NCI-H2171 (cell line): Measurements from ENCODE around the gene MRC1.

Experiments
- DNase-seq: peaks from one replicate; lab custom pipeline; 2025; lab: John Stamatoyannopoulos, UW

MRC1 gene

DNA sequence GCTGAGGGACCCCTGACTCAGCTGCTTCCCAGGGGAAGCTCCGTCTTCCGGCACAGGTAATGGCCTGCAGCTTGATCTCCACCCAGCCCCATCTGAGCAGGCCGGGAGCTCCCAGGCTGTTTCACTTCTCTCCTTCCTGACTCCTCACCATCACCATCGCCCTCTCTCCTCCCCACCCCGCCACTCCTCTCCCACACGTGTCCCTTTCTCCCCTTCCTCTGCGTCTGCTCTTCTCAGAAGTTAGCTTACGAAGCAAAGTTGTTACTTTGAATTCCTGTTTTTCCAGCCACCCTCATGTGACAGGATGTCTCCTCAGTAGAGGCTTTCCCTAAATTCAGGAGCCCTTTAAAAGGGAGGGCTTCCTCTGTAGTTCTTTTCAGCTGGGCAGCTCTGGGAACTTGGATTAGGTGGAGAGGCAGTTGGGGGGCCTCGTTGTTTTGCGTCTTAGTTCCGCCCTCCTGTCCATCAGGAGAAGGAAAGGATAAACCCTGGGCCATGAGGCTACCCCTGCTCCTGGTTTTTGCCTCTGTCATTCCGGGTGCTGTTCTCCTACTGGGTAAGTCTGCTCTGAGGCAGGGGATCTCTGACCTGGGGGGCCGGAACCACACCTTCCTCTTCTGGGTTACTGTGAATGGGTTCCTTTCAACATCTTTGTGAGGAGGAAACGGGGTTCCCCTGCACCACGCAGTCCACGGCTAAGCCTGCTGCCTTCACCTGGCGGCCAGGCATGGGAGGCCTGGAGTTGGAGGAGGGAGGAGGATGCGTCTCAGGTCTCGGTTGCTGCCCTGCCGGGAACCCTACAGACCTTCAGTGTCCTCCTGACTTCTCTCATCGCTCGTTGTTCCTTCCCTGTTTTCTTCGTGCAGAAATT is at the start of gene MRC1:
Gene MRC1 (plus strand): TSS at position 378 of the 871 bp plus-strand sequence. CDS start 118 bp downstream, at position 496.
- DNase-seq = no peak

DNA sequence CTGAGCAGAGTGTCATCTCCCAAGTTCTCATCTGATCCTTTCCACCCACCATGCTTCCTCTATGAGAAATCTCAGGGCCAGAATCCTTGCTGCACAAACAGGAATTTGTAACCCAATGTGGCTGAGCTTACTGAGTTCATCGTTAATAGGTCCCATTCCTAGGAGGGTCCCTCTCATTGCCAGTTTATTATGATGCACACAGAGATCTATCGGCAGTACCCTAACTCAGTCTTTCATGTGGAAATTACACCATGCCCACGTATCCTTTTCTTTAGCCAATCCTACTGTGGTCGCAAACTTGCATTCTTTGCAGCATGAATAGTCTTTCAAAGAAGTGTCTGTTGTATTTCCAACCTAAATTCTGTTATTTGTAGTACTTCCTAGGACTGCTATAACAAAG is 45.0 kb upstream of the MRC1 start:
- DNase-seq = no peak

DNA sequence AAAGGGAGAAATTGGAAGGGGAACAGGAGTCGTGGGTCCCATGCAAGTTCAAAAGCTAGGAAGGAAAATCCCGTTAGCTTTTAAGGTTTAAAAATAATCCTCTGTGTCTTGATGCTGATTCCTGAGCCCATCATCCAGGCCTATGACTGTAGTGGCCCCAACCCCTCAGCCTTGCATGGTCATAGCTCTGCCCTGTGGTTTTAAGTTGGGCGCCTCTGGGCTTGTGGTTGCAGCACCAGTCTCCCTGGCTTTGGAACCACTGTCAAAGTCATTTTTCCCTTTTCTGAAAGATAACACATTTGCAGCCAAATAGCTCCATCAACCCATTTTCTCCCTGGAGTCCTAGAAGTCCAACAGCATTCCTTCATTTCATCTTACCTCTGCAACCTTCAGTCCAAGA is 43.5 kb upstream of the MRC1 start:
- DNase-seq = no peak

DNA sequence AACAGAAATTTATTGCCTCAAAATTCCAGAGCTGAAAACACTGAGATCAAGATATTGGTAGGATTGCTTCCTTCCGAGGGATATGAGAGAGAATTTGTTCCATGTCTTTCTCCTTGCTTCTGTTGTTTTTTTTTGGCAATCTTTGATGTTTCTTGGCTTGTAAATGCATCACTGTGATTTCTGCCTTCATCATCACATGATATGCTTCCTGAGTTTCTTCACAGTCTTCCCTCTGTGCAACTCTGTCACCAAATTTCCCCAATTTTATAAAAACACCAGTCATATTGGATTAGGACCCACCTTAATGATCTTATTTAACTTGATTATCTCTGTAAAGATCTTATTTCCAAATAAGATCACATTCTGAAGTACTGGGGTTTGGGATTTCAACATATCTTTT is 42.4 kb upstream of the MRC1 start:
- DNase-seq = no peak

DNA sequence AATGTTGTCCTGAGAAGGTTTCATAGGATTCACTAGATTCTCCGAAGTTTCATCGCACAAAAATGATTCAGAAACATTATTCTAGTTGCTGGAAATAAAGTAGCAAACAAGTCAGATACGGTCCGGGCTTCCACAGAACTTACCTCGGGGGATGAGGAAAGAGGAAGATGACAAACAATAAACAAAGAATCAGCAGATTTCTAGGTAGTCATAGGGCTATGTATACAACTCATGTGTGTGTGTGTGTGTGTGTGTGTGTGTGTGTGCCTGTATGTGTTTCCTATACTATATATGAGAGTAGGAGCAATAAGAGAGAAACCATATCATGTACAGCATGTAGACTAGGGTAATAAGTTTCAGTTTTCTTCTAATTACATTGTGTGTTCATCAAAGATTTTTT is 40.7 kb upstream of the MRC1 start:
- no peak for DNase-seq

DNA sequence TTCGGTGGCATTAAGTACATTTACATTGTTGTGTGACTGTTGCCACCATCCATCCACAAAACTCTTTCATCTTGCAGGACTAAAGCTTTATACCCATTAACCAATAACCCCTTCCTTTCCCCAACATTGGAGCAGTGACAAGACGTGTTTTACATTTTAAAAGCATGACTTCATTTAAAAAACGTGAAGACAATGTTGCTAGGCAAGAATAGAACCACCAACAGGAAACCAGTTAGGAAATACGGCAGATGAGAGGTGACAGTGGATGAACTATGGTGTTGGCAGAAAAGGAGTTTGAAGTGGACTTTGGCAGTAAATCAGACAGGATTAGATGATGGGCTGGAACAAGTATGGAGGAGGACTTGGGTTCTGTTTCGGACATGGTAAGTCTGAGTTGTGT is 40.2 kb upstream of the MRC1 start:
- DNase-seq = no peak

DNA sequence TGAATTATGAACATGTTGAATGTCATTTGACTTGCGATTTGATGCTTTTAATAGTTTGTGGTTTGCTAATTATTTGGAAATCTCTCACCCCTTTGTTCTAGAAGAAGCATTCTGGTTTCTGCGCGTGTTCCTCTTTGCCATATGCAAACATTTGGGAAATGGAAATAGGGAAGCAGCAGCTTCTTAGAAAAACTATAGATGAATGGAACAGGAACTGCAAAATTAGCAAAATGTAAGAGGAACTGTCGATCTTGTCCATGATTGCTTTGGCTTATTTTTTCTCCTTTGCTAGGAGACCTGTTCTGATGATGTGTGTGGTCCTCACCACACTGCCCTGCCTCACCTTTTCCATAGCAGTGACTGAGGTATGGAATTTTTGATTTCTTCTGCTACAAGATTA is 38.1 kb upstream of the MRC1 start:
- no peak for DNase-seq

DNA sequence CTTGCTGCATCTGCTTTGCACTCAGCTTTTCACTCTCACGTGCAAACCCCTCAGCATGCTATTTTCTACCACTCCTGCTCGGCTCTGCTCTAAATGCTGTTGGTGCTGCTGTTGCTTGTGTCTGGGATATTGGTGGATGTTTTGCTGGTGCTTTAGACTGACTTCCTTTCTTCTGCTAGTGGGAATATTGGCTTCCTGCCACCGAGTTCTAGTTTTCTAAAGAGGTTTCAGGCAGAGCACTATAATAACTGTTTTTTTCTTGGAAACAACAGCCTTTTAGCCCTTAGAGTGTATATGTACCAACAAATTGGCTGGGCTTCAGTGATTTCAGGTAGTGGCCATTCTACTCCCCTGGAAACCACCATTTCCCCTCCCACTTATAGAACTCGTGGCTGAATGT is 29.4 kb upstream of the MRC1 start:
- no peak for DNase-seq

DNA sequence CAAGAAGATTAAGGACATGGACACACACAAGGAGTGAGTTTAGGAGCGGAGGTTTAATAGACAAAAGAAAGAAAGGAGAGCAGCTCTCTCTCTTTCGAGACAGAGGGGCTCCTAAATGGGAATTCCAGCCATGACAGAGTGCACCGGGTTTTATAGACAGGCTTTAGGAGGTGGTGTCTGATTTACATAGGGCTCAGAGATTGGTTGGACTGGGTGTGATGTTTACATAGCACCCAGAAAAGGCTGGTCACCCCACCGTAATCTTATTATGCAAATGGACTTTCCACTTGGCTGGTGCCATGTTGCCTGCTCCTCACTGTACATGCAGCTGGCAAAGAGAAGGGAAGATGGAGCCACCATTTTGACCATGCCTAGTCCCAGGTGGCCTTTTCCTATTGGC is 28.4 kb upstream of the MRC1 start:
- no peak for DNase-seq

DNA sequence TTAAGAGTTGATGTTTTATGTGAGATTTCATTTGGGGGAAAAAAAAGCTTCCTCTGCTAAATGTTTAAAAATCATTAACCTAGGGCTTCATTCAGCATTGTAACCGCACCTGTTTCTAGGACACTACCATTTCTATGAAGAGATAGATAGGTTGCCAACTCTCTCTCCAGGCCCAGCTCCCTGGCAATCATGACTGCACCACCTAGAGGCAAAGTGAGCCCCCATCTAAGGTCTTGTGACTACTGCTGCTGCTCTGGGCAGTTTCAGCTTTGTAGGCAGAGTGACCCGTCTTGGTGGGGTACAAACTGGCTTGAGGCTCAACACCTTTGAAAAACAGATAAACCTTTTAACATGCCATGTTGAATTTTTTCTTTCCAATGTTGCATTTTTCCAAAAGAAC is 27.3 kb upstream of the MRC1 start:
- no peak for DNase-seq

DNA sequence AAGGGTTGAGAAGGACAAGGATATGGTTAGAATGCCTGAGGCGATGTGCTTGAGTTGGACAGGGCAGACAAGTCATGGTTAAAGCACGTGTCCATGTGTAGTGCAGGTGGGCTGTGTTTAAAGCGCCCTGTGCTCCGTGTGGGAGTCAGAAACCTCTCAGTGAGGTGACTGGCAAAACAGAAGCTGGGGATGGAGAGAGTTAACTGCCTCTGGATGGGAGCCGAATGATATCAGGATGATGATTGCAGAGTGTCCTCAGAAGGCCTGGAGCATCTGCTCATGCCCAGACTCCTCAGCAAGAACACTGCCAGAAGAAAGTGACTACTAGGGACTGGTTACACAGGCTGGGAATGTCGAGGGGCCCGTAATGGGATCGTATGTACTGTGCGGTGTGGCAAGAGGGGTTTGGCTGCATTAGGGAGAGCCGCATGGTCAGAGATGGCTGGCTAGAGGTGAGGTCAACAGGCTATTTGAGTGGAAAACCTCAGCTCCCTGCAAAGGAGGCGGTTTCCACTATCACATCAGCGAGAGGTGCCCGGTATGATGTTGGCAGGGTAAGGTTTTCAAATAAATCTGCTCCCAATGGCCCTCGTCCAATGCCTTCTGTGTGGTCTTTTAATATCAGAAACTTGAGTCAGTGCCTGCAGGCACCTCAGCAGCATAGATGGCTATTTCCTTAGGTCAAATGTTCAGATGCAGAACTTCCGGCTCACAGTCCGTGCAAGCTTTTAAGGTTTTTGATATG is 26.1 kb upstream of the MRC1 start:
- DNase-seq = no peak

DNA sequence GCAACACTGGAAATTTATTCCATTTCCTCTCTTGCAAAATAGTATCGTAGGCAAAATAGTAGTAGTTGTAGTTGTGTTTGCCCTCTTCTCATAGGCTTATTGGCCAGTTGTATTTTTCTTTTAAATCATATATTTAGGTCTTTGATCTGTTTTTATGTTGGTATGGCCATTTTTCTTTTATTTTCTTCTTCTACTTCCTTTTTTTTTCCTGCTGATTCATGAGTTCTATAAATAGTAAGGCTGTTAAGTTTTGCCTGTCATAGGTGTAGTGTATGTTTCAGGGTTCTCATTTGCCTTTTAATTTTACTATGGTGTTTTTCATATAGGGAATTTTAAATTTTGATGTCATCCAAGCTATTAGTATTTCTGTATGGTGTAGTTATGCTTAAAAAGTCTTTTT is 25.4 kb upstream of the MRC1 start:
- DNase-seq = no peak

DNA sequence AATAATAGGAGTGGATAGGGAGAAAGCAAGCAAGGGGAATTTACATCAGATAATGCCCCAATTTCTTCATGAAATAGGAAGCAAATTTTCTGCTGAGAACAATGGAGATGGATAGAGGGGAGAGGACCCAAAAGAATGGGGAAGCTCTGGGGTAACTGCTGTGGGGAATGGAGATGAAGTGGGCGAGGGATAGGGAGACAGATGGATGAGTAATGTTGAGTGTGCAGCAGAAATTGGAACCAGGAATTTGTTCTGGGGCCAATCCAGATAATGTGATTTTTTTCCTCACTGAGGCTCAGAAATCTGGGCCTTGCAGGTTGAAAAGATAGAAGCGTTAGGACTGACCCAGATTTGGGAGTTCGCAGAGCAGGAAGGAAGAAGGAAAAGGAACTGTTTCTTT is 24.5 kb upstream of the MRC1 start:
- no peak for DNase-seq

DNA sequence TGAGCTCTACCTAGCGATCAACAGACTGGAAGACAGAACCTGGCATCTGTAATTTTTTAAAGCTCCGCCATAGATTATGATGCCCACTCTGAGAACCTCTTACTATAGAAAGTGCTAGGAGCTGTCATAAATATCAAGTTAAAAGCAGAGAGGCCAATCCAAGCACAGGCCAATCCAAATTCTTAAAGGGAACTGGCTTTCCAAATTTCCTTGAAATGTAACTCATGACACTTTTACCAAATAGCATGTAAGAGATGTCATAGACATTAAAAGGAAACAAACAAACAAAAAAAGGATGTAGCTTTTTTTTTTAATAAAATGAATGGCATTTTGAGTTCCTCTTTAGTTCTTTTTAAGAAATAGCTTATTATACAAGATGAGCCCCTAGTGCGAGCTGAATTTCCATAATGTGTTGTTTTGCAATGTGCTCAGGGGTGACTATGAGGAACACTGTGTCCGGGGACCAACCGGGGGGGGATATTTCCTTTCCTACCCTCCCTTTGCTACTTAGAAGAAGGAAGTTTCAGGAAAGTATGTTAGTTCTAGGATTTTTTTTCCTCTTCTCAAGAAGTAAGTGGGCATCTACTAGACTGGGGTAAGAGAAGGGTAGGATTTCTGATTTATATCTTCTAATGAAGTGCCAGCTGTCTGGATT is 23.7 kb upstream of the MRC1 start:
- DNase-seq = no peak

DNA sequence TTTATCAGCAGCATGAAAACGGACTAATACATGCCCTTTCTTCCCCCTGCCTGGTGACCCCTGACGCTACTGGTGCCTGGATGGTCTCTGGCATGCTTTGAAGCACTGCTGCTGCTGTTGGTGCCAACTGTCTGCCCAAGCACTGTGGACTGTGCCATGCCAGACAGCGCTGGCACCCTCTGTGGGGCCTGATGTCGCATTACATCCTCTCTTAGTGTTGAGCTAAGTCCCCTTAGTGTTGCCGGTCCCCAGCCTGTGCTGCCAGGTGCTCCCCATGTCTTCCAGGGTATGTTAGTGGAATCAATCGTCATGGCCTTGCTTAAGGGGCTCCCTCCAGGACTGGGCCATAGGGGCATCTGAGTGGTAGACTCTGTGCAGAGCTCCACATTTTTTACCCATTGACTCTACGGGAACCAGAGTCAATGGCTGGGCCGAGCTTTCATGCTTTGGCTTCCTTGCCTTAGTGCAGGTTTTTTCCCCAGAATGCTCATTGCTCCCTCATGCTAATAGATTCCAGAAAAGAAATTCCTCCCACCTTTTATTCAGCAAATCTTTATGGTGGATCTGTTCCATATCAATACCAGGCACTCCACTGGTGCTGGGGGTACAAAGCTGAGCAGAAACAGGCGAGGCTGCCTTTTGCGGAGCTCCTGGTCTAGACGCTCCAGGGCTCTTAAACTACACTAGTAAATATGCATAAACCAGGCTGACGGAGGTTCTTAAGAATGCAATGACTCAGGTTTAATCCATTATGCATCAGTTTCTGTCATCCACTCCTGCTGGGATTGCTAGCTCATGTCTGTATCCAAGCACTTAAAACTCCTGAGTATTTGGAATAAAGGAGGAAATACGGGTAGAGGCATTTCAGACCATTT is 21.8 kb upstream of the MRC1 start:
- no peak for DNase-seq

DNA sequence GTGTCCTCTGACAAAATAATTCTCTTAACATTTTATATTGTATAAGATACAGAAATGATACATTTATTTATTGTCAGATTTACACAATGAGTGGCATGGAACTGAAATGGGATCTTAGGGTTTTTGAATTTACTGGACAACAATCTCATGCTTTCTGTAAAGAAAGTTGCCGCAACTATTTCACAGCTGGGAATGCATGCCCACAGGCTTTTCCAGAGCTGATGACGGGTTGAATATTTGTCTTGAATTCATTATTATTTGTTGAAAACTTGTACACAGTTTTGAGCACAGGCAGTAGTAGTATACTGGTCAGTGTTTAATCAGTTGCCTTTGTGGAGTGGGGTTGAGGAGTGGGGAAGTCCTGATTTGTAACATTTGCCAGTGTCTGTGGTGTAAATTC is 20.5 kb upstream of the MRC1 start:
- no peak for DNase-seq

DNA sequence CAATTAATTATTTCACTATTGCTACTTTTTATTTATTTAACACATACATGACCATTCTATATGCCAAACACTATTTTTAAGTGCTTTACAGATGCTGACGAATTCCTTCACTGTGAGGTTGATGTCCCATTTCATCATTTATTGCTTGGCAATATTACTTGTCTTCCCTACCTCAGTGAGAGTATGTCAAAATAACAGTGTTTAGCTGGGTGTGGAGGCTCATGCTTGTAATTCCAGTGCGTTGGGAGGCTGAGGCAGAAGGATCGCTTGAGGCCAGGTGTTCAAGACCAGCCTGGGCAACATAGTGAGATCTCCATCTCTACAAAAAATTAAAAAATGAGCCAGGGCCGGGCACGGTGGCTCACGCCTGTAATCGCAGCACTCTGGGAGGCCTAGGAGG is 19.8 kb upstream of the MRC1 start:
- DNase-seq = no peak

DNA sequence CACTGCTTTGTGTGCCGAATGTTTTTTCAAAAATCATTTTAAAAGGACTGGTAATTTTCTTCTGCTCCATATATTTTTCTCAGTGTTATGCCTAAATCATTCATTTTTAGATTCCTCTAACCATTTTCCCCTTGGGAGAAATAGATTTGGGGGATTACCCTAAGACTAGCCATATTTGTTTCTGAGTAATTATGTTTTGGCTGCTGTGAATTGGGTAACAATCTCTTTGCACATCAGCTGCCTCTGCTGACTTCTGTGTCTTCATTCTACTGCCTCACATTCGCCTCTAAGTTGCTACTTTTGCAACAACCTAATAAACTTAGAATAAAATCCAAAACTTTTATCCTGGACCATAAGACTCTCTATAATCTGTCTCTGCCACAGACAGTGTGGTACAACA is 18.5 kb upstream of the MRC1 start:
- no peak for DNase-seq

DNA sequence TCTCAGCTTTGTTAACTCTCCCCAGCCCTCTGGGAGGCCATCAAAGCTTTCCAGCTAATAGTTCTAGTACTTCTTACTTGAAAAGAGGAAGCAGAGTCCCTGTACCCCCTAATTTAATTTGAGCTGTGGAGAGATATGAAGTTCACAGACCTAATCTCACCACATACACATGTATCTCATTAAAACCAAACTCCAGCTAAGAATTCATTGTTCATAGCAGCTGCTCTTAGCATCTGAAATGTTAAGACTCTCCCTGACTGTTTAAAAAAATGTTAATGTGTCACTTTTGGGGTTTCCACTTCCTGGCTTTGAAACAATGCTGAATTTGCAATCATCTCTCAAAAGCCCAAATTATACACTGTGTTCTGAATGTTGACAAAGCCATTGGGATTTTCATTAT is 16.2 kb upstream of the MRC1 start:
- DNase-seq = no peak

DNA sequence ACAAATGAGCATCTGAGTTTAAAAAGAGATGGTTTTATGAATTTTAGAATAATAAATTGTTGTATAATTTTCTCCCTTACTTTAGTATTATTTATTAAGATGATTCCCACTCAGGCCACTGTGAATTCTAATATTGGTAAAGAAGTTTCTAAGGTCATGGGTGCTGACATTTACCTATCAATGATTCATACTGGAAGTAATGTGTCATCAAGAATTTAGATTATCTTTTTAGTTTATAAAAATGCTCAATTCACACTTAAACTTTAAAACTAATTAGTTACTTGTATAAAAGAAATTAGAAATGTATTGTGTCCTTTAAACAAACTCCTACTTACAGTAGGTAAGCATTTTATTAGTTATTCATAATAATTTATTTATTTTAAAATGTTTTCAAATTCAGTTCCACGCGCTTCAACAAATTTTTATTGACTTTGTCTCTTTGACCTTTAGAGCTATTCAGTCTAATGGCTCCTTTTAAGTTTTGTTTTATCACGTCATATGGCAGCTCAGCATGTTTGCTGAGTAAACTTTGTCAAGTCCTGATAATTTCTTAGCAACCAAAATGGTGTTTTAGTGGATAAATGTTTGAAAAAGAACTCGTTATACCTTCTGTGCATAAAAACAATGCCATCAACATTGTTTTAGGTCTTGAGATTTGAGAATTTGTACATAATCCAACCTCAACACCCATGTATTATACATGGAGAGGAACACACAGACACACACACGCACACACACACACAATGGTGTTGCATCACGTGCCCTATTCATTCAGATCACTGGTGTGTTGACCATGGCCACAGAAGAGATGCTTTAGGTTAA is 15.1 kb upstream of the MRC1 start:
- DNase-seq = no peak

DNA sequence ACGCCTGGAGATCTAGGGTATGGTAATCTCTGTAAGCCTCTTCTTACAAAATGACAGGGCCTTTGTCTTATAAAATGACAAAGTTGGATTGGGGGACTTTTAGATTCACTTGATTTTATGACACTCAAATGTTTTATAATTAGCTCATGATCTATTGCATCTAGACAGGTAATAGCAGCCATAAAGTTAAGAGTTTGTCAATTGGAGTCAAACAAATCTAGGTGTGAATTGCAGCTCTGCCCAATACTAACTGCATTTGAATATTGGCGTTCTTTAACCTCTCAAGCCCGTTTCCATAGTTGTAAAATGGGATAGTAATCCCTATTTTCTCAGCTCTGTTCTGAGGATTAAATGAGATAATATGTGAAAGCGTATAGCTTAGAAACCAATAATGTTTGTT is 14.1 kb upstream of the MRC1 start:
- DNase-seq = no peak
